Muscle layer of duodenum (tissue), 2 donors: ENCODE data around the gene TMEM256.

Source experiments
- H3K27ac ChIP-seq: one replicate; pipeline ENCODE4 v1.7.0; 2013; ENCODE audit warnings: mild to moderate bottlenecking, low read length
- H3K27me3 ChIP-seq: one replicate; pipeline ENCODE4 v1.7.0; 2013; ENCODE audit warnings: low read depth, mild to moderate bottlenecking, control low read depth, low read length
- H3K36me3 ChIP-seq, 2 donors: one replicate each; pipeline ENCODE4 v1.7.0; 2013; ENCODE audit warnings: low read length in 2 of 2, control low read depth in 1 of 2, mild to moderate bottlenecking in 1 of 2; ENCODE audit not compliant: insufficient read depth in 2 of 2, control insufficient read depth in 1 of 2
- H3K4me1 ChIP-seq, 2 donors: one replicate each; pipeline ENCODE4 v1.7.0; 2013; ENCODE audit warnings: low read length in 2 of 2, mild to moderate bottlenecking in 2 of 2, control low read depth in 1 of 2, moderate library complexity in 1 of 2; ENCODE audit not compliant: insufficient read depth in 2 of 2, control insufficient read depth in 1 of 2
- H3K4me3 ChIP-seq, 2 donors: one replicate each; pipeline ENCODE4 v1.7.0; 2013; ENCODE audit warnings: low read length in 2 of 2, low read depth in 1 of 2, mild to moderate bottlenecking in 1 of 2
- H3K9me3 ChIP-seq, 2 donors: one replicate each; pipeline ENCODE4 v1.7.0; 2013; ENCODE audit warnings: low read length in 2 of 2, control low read depth in 1 of 2, mild to moderate bottlenecking in 1 of 2; ENCODE audit not compliant: control insufficient read depth in 1 of 2
- donor health status: healthy.

The TMEM256 gene

GRCh38 chr17:7355573-7355972, 48.3 kb downstream of the TMEM256 start:
- Histone ChIP-seq H3K36me3 (peaks cover 0 to 9% of the 10 kb centered on the region in 2 donors), H3K4me1 (peaks cover 15 to 43% of the 10 kb centered on the region in 2 donors), H3K27ac (peak overlapping the region; percentile 34), H3K4me3 (no peak overlapping the region), H3K9me3 (no peaks in the 10 kb centered on the region), H3K27me3 (no peaks in the 10 kb centered on the region)

GRCh38 chr17:7355053-7355452, 48.8 kb downstream of the TMEM256 start, which contains the start of gene TMEM95:
Gene TMEM95, plus strand, starts transcription at chr17:7355156. Its CDS starts 49 bp downstream, at chr17:7355205.
- no peak within 1 kb of the TSS for H3K4me3 ChIP-seq
- H3K27ac ChIP-seq, result peak within 1 kb of the TSS; percentile 34
- peaks cover 15 to 44% of the 10 kb centered on the region in 2 donors for H3K4me1 ChIP-seq
- no peaks in the 10 kb centered on the region for H3K27me3 ChIP-seq
- no peaks in the 10 kb centered on the region for H3K9me3 ChIP-seq
- peaks cover 0 to 9% of the 10 kb centered on the region in 2 donors for H3K36me3 ChIP-seq

GRCh38 chr17:7354262-7354843, 49.5 kb downstream of the TMEM256 start:
- H3K9me3 ChIP-seq, result no peaks in the 10 kb centered on the region
- peaks cover 0 to 9% of the 10 kb centered on the region in 2 donors for H3K36me3 ChIP-seq
- peaks cover 20 to 50% of the 10 kb centered on the region in 2 donors for H3K4me1 ChIP-seq
- no peaks in the 10 kb centered on the region for H3K27me3 ChIP-seq
- no peak overlapping the region for H3K4me3 ChIP-seq
- no peak overlapping the region for H3K27ac ChIP-seq
